Activated CD8-positive, alpha-beta T cell treated with anti-CD3 and anti-CD28 coated beads for 36 hours (primary cell): ENCODE results near the gene CACNG4. TPM values are rescaled to one million over a fixed set of nuclear protein-coding genes. Genes with fewer than 3 reads are reported as not detected.
A peak's percentile ranks its signal among the peaks of the same experiment; 100 is the strongest.

Experiments
- ATAC-seq: fragments of 200-7000 bp; cut with Tn5 transposase; one replicate; pipeline ENCODE4 v1.10.0; 2021; ENCODE audit warnings: mild to moderate bottlenecking, moderate library complexity
- CTCF ChIA-PET: fragments of 350-600 bp; sonication (Branson Sonifier 250); formaldehyde crosslinking; loops from one replicate; lab custom pipeline; 2021; ENCODE audit warnings: antibody characterized with exemption; lab: Charles Lee
- POLR2A ChIA-PET: fragments of 350-600 bp; sonication (Branson Sonifier 250); formaldehyde crosslinking; loops from one replicate; lab custom pipeline; 2021; ENCODE audit warnings: antibody characterized with exemption; lab: Charles Lee
- DNase-seq: peaks from one replicate; pipeline ENCODE4 v3.0.0-alpha.2; 2020
- H3K27ac Mint-ChIP-seq: one replicate; pipeline ENCODE4 v1.8.0; 2021; ENCODE audit warnings: mild to moderate bottlenecking, mixed read lengths
- H3K27me3 Mint-ChIP-seq: one replicate; pipeline ENCODE4 v1.8.0; 2021; ENCODE audit warnings: mixed read lengths
- H3K36me3 Mint-ChIP-seq: one replicate; pipeline ENCODE4 v1.8.0; 2021; ENCODE audit warnings: low read depth, mixed read lengths
- H3K4me1 Mint-ChIP-seq: one replicate; pipeline ENCODE4 v1.8.0; 2021; ENCODE audit warnings: low read depth, mixed read lengths
- H3K4me3 Mint-ChIP-seq: one replicate; pipeline ENCODE4 v1.8.0; 2021; ENCODE audit warnings: mild to moderate bottlenecking, moderate library complexity, mixed read lengths
- H3K9me3 Mint-ChIP-seq: one replicate; pipeline ENCODE4 v1.8.0; 2021; ENCODE audit warnings: mixed read lengths
- intact Hi-C: fragments of 100-400 bp; cut with micrococcal nuclease; formaldehyde crosslinking; loops from one replicate; pipeline ENCODE4 v1.10.0; 2022
- total RNA-seq, 2 experiments: library from RNA; stranded (reverse); gene quantifications; one replicate each; pipeline ENCODE4 v1.2.3, GENCODE V29; 2021
- TF ChIP-seq, protein P1 (sequence below): fragments of 200-600 bp; IDR thresholded peaks from one replicate; pipeline ENCODE4 v1.8.0; 2022; ENCODE audit warnings: antibody characterized with exemption, mild to moderate bottlenecking

CACNG4 gene
- total RNA-seq, 2 experiments from 2014 or later: not detected

DNA sequence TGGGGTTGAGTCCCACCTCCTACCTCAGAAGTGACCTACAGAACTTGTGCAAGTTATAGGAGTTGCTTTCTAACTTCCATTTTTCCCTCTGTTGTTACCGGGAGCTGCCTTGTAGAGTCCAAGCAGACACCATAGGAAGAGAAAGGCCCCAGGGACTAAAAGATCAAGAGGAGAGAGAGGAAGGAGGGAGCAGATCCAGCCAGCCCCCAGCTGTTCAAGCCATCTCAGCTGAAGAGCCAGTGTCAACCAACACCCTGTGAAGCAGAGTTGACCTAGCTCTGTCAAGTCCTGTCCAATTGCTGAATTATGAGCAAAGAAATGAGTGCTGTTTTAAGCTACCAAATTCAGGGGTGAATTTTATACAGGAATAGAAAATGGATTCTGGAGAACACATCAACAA, 34.9 kb upstream of the CACNG4 start:
- ATAC-seq: no peak
- ChIA-PET CTCF (no interaction called here), POLR2A (interaction anchor here (0.6 kb wide), 1 partner anchor 547 kb away, joined by 3 read pairs; no protein-coding TSS in a partner anchor)
- intact Hi-C loops: no loop called here
- Mint-ChIP-seq H3K27ac (no peak overlapping the region), H3K27me3 (peaks cover 30% of the 10 kb centered on the region), H3K36me3 (no peaks in the 10 kb centered on the region), H3K4me3 (no peak overlapping the region), H3K4me1 (no peaks in the 10 kb centered on the region), H3K9me3 (no peaks in the 10 kb centered on the region)
- TF ChIP-seq, protein P1, sequence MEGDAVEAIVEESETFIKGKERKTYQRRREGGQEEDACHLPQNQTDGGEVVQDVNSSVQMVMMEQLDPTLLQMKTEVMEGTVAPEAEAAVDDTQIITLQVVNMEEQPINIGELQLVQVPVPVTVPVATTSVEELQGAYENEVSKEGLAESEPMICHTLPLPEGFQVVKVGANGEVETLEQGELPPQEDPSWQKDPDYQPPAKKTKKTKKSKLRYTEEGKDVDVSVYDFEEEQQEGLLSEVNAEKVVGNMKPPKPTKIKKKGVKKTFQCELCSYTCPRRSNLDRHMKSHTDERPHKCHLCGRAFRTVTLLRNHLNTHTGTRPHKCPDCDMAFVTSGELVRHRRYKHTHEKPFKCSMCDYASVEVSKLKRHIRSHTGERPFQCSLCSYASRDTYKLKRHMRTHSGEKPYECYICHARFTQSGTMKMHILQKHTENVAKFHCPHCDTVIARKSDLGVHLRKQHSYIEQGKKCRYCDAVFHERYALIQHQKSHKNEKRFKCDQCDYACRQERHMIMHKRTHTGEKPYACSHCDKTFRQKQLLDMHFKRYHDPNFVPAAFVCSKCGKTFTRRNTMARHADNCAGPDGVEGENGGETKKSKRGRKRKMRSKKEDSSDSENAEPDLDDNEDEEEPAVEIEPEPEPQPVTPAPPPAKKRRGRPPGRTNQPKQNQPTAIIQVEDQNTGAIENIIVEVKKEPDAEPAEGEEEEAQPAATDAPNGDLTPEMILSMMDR: no peak
- DNase-seq: no peak

DNA sequence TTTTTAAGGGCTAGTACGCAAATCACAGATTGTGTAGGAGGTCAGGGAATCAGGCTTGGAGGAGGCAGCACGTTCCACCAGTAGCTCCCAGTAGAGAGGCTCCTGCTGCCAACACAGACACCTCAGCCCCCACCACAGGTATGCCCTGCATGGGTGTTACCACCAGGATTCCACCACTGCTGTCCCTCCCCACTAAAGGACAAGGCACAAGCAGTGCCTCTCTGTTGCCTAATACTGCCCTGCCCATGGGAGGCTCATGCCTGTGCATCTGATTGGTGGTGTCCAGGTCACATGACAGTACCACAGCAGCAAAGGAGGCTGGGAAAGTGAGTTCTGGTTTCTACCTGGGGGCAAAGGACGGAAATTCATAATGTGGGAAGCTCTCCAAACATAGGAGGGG, 33.6 kb upstream of the CACNG4 start:
- Mint-ChIP-seq H3K9me3 (peaks cover 1% of the 10 kb centered on the region), H3K4me3 (no peak overlapping the region), H3K4me1 (no peaks in the 10 kb centered on the region), H3K36me3 (no peaks in the 10 kb centered on the region), H3K27ac (no peak overlapping the region), H3K27me3 (peaks cover 25% of the 10 kb centered on the region)
- intact Hi-C loops: no loop called here
- ATAC-seq (no peak), DNase-seq (peak; percentile 8)
- POLR2A ChIA-PET: no interaction called here
- TF ChIP-seq, protein P1: no peak
- CTCF ChIA-PET: no interaction called here

DNA sequence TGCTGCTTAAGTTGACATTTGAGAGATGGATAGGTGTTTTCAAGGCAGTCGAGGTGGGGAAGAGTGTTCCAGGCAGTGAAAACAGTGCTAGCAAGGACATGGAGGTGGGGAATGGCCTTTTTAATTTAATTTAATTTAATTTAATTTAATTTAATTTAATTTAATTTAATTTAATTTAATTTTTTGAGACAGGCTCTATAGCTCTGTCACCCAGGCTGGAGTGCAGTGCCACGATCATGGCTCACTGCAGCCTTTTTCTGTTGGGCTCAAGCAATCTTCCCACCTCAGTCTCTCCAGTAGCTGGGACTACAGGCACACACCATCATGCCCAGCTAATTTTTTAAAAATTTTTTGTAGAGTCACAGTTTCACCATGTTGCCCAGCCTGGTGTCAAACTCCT, 32.2 kb upstream of the CACNG4 start:
- Mint-ChIP-seq H3K27me3 (peaks cover 16% of the 10 kb centered on the region), H3K4me1 (no peaks in the 10 kb centered on the region), H3K36me3 (no peaks in the 10 kb centered on the region), H3K4me3 (no peak overlapping the region), H3K27ac (no peak overlapping the region), H3K9me3 (peaks cover 1% of the 10 kb centered on the region)
- TF ChIP-seq, protein P1: no peak
- no peak for ATAC-seq
- DNase-seq: no peak
- CTCF ChIA-PET: interaction anchor here (1.0 kb wide), 1 partner anchor 15 kb away, joined by 3 read pairs; no protein-coding TSS in a partner anchor
- POLR2A ChIA-PET: no interaction called here
- intact Hi-C loops: no loop called here

DNA sequence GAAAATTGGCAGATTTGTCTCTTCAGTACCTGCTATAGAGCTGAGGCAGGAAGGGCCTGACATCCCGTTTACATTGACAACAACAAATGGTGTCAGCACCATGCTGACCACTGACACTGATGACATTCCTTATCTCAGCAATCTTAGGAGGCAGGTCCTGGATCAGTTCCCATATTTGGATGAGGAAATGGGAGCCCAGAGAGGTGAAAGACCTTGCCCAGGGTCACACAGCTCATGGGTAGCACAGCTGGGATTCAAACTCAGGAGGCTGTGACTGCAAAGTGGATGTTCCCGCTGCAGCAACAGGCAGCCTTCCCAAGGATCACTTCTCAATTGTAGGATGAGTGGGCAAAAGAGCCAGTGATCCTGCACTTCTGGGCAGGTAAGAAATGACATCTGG, 30.5 kb upstream of the CACNG4 start:
- Mint-ChIP-seq H3K9me3 (peaks cover 10% of the 10 kb centered on the region), H3K36me3 (no peaks in the 10 kb centered on the region), H3K4me3 (no peak overlapping the region), H3K4me1 (no peaks in the 10 kb centered on the region), H3K27ac (no peak overlapping the region), H3K27me3 (peaks cover 19% of the 10 kb centered on the region)
- ChIA-PET CTCF (no interaction called here), POLR2A (no interaction called here)
- TF ChIP-seq, protein P1: no peak
- intact Hi-C loops: no loop called here
- ATAC-seq (no peak), DNase-seq (no peak)

DNA sequence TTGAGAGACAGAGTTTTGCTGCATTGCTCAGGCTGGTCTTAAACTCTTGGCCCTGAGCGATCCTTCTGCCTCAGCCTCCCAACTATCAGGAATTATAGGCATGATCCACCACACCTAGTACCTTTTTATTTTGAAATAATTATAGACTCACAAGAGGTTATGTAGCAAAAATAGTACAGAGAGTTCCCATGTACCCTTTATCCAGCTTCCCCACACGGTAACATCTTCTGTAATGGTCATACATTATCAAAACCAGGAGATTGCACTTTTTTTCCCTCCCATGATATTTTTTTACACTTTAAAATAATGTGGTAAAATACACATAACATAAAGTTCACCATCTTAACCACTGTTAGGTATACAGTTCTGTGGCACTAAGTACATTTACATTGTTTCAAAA, 28.8 kb upstream of the CACNG4 start:
- Mint-ChIP-seq H3K4me3 (no peak overlapping the region), H3K27me3 (peaks cover 18% of the 10 kb centered on the region), H3K9me3 (peaks cover 10% of the 10 kb centered on the region), H3K27ac (no peak overlapping the region), H3K4me1 (no peaks in the 10 kb centered on the region), H3K36me3 (no peaks in the 10 kb centered on the region)
- TF ChIP-seq, protein P1: no peak
- ChIA-PET CTCF (no interaction called here), POLR2A (no interaction called here)
- DNase-seq (no peak), ATAC-seq (no peak)
- intact Hi-C loops: no loop called here
